ENCODE results near the gene CSTF3.

GRCh38 chr11:33109294-33109895, 51.9 kb downstream of the CSTF3 start:
- TF ChIP-seq EP300 (IDR thresholded peaks at IDR 0.05): no peak
- TF ChIP-seq CTCF (IDR thresholded peaks at IDR 0.05): no peak

All from tibial nerve (tissue), 4 donors.